Loucy (cell line): Measurements from ENCODE around the gene COL27A1.

ENCODE experiments used
- H2AFZ ChIP-seq: fragments of 200-600 bp; sonication (generic); 2 replicates; pipeline ENCODE4 v1.6.0; 2016; ENCODE audit warnings: antibody characterized with exemption, mild to moderate bottlenecking, low read length, moderate library complexity
- H3F3A ChIP-seq: fragments of 200-600 bp; 2 replicates; pipeline ENCODE4 v1.6.0; 2016; ENCODE audit warnings: antibody characterized with exemption, low read depth, mild to moderate bottlenecking
- H3K27me3 ChIP-seq: fragments of 200-600 bp; sonication (generic); 2 replicates; pipeline ENCODE4 v1.6.1; 2014; ENCODE audit warnings: low read length, mild to moderate bottlenecking; ENCODE audit not compliant: insufficient read depth, poor library complexity, severe bottlenecking
- H3K36me3 ChIP-seq: fragments of 200-600 bp; sonication (generic); 2 replicates; pipeline ENCODE4 v1.6.1; 2016; ENCODE audit warnings: low read length; ENCODE audit not compliant: insufficient read depth
- H3K4me1 ChIP-seq: fragments of 200-600 bp; sonication (generic); 2 replicates; pipeline ENCODE4 v1.5.1; 2014; ENCODE audit warnings: low read length, mild to moderate bottlenecking; ENCODE audit not compliant: insufficient read depth, poor library complexity, severe bottlenecking
- H3K4me2 ChIP-seq: fragments of 200-600 bp; sonication (generic); 2 replicates; pipeline ENCODE4 v1.6.0; 2014; ENCODE audit warnings: antibody characterized with exemption, low read length, low read depth, mild to moderate bottlenecking; ENCODE audit not compliant: poor library complexity, severe bottlenecking
- H3K4me3 ChIP-seq: fragments of 200-600 bp; sonication (generic); 2 replicates; pipeline ENCODE4 v1.5.1; 2014; ENCODE audit warnings: low read length, mild to moderate bottlenecking, mixed read lengths; ENCODE audit not compliant: poor library complexity, severe bottlenecking
- H3K79me2 ChIP-seq: fragments of 200-600 bp; sonication (generic); 2 replicates; pipeline ENCODE4 v1.6.1; 2014; ENCODE audit warnings: low read length; ENCODE audit not compliant: insufficient read depth
- H3K9ac ChIP-seq: fragments of 200-600 bp; sonication (generic); 2 replicates; pipeline ENCODE4 v1.6.0; 2014; ENCODE audit warnings: mild to moderate bottlenecking, low read depth, low read length, moderate library complexity; ENCODE audit not compliant: poor library complexity, severe bottlenecking
- H3K9me2 ChIP-seq: fragments of 200-600 bp; sonication (generic); replicated peaks from 2 replicates; pipeline ENCODE4 v1.6.1; 2016; ENCODE audit warnings: low read depth, low read length, mixed read lengths
- H3K9me3 ChIP-seq: fragments of 200-600 bp; sonication (generic); 2 replicates; pipeline ENCODE4 v1.6.1; 2014; ENCODE audit warnings: mild to moderate bottlenecking, antibody characterized with exemption, low read length, low read depth; ENCODE audit not compliant: insufficient read depth
- H4K20me1 ChIP-seq: fragments of 200-600 bp; sonication (generic); 2 replicates; pipeline ENCODE4 v1.6.0; 2014; ENCODE audit warnings: antibody characterized with exemption, low read length, mild to moderate bottlenecking; ENCODE audit not compliant: insufficient read depth, poor library complexity, severe bottlenecking
- CTCF ChIP-seq: fragments of 200-600 bp; sonication (generic); conservative IDR thresholded peaks from 2 replicates; pipeline ENCODE4 v1.5.1; 2014; ENCODE audit warnings: mild to moderate bottlenecking, antibody characterized with exemption, low read length
- EZH2phosphoT487 ChIP-seq: fragments of 200-600 bp; IDR thresholded peaks from 2 replicates; pipeline ENCODE4 v1.6.1; 2018; ENCODE audit warnings: antibody characterized with exemption, mild to moderate bottlenecking, moderate library complexity, borderline replicate concordance

The COL27A1 gene

GRCh38 chr9:114343471-114344187 lies 188.3 kb downstream of the COL27A1 start:
- Histone ChIP-seq H3K4me1 (peaks cover 8% of the 10 kb centered on the region), H3K9me2 (no peaks in the 10 kb centered on the region), H3K27me3 (no peaks in the 10 kb centered on the region), H4K20me1 (peaks cover 6% of the 10 kb centered on the region), H3K4me3 (no peak overlapping the region), H3K4me2 (no peak overlapping the region), H3K36me3 (peaks cover 92% of the 10 kb centered on the region; the same call in 1 of the 2 replicates), H3F3A (0 out of 2 replicates have a peak, but pooled peaks cover 4% of the 10 kb centered on the region), H3K9ac (no peak overlapping the region), H3K9me3 (no peaks in the 10 kb centered on the region), H3K79me2 (no peaks in the 10 kb centered on the region), H2AFZ (no peak overlapping the region)
- TF ChIP-seq CTCF (no peak), EZH2phosphoT487 (no peak)

GRCh38 chr9:114344188-114344566 lies 188.8 kb downstream of the COL27A1 start:
- H3F3A ChIP-seq: 0 out of 2 replicates have a peak, but pooled peaks cover 4% of the 10 kb centered on the region
- H3K9ac ChIP-seq: no peak overlapping the region
- H3K9me2 ChIP-seq: no peaks in the 10 kb centered on the region
- H3K36me3 ChIP-seq: peaks cover 88% of the 10 kb centered on the region; the same call in 1 of the 2 replicates
- H3K27me3 ChIP-seq: no peaks in the 10 kb centered on the region
- H3K4me3 ChIP-seq: no peak overlapping the region
- H3K4me2 ChIP-seq: no peak overlapping the region
- no peaks in the 10 kb centered on the region for H3K79me2 ChIP-seq
- TF ChIP-seq CTCF: no peak
- no peak for TF ChIP-seq EZH2phosphoT487
- no peak overlapping the region for H2AFZ ChIP-seq
- peaks cover 10% of the 10 kb centered on the region for H3K4me1 ChIP-seq
- peaks cover 7% of the 10 kb centered on the region for H4K20me1 ChIP-seq
- H3K9me3 ChIP-seq: no peaks in the 10 kb centered on the region

GRCh38 chr9:114344692-114345091 lies 189.4 kb downstream of the COL27A1 start:
- Histone ChIP-seq H3F3A (0 out of 2 replicates have a peak, but pooled peaks cover 4% of the 10 kb centered on the region), H3K36me3 (peaks cover 85% of the 10 kb centered on the region; the same call in 1 of the 2 replicates), H3K9me2 (no peaks in the 10 kb centered on the region), H3K4me1 (peaks cover 15% of the 10 kb centered on the region), H3K4me2 (no peak overlapping the region), H3K9me3 (no peaks in the 10 kb centered on the region), H3K4me3 (no peak overlapping the region), H3K79me2 (no peaks in the 10 kb centered on the region), H3K27me3 (no peaks in the 10 kb centered on the region), H2AFZ (no peak overlapping the region), H3K9ac (no peak overlapping the region), H4K20me1 (peaks cover 7% of the 10 kb centered on the region)
- TF ChIP-seq CTCF: no peak
- no peak for TF ChIP-seq EZH2phosphoT487
